HL-60 (cell line): ENCODE data around the gene ARL4D.

Source experiments
- DNase-seq, 2 experiments: peaks; one replicate each; pipeline ENCODE4 v3.0.0-alpha.2; 2010 to 2020; ENCODE audit warnings: low read depth in 1 of 2, low spot score in 1 of 2
- H3K27ac ChIP-seq: fragments of 250-450 bp; sonication (Bioruptor Pico); replicated peaks from 2 replicates; pipeline ENCODE4 v1.5.1; 2020; ENCODE audit warnings: mild to moderate bottlenecking, moderate library complexity
- H3K27me3 ChIP-seq: fragments of 250-450 bp; sonication (Bioruptor Pico); 2 replicates; pipeline ENCODE4 v1.5.1; 2021; ENCODE audit warnings: mild to moderate bottlenecking, moderate library complexity; ENCODE audit not compliant: insufficient read depth, poor library complexity, severe bottlenecking
- H3K4me3 ChIP-seq: replicated peaks from 2 replicates; pipeline ENCODE4 v1.5.1; 2011; ENCODE audit warnings: mild to moderate bottlenecking, control low read depth, low read length; ENCODE audit not compliant: insufficient read depth
- GABPA ChIP-seq: IDR thresholded peaks from 2 replicates; pipeline ENCODE4 v1.6.1; 2012; ENCODE audit warnings: low read depth
- POLR2AphosphoS5 ChIP-seq: IDR thresholded peaks from 2 replicates; pipeline ENCODE4 v1.6.1; 2012; ENCODE audit warnings: low read depth
- REST ChIP-seq: IDR thresholded peaks from 2 replicates; pipeline ENCODE4 v1.6.1; 2012; ENCODE audit warnings: low read depth; ENCODE audit not compliant: insufficient replicate concordance
- SPI1 ChIP-seq: IDR thresholded peaks from 2 replicates; pipeline ENCODE4 v1.6.1; 2012; ENCODE audit warnings: low read depth, mild to moderate bottlenecking, borderline replicate concordance
- TF ChIP-seq, protein P1 (sequence below): IDR thresholded peaks from one replicate; pipeline ENCODE4 v1.5.1; 2011; ENCODE audit warnings: low read length, control low read depth, inconsistent platforms; ENCODE audit not compliant: insufficient read depth

Gene ARL4D

GRCh38 chr17:43399839-43400328 is 1.1 kb downstream of the ARL4D start:
- no peak overlapping the region for H3K27ac ChIP-seq
- no peak overlapping the region for H3K4me3 ChIP-seq
- no peak for DNase-seq
- TF ChIP-seq SPI1: no peak
- H3K27me3 ChIP-seq: no peaks in the 10 kb centered on the region

- H3K4me3 ChIP-seq: no peak overlapping the region
- DNase-seq: no peak
- TF ChIP-seq, protein P1, sequence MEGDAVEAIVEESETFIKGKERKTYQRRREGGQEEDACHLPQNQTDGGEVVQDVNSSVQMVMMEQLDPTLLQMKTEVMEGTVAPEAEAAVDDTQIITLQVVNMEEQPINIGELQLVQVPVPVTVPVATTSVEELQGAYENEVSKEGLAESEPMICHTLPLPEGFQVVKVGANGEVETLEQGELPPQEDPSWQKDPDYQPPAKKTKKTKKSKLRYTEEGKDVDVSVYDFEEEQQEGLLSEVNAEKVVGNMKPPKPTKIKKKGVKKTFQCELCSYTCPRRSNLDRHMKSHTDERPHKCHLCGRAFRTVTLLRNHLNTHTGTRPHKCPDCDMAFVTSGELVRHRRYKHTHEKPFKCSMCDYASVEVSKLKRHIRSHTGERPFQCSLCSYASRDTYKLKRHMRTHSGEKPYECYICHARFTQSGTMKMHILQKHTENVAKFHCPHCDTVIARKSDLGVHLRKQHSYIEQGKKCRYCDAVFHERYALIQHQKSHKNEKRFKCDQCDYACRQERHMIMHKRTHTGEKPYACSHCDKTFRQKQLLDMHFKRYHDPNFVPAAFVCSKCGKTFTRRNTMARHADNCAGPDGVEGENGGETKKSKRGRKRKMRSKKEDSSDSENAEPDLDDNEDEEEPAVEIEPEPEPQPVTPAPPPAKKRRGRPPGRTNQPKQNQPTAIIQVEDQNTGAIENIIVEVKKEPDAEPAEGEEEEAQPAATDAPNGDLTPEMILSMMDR: no peak
- TF ChIP-seq GABPA (no peak), SPI1 (no peak), POLR2AphosphoS5 (no peak), REST (no peak)
Observed at GRCh38 chr17:43400943-43401717, 2.3 kb downstream of the ARL4D start.

DNA sequence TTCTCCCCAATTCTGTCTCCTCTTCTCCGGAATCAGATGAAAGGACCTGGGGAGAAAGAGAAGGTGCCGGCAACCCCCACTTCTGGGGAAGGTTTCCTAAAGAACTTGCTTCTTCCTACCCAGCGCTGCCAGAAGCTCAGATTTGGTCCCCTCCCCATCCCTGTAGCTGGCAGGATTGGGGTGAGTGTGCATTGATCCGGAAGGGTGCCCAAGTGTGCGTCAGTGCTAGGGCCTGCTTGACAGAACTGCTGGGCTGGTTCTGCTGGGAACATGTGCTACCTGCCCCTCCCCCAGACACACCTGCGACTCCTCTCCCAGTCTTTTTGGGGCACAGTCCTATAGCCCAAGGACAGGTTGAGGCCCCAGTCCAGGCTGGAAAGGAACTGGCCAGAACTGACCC is 3.3 kb downstream of the ARL4D start:
- no peak for DNase-seq
- no peak overlapping the region for H3K4me3 ChIP-seq

More at GRCh38 chr17:43400943-43401717, 2.3 kb downstream of the ARL4D start:
- no peaks in the 10 kb centered on the region for H3K27me3 ChIP-seq
- H3K27ac ChIP-seq: no peak overlapping the region

More for the DNA sequence above, 3.3 kb downstream of the ARL4D start:
- Histone ChIP-seq H3K27ac (no peak overlapping the region), H3K27me3 (no peaks in the 10 kb centered on the region)
- TF ChIP-seq GABPA: no peak
- TF ChIP-seq, protein P1: no peak
- no peak for TF ChIP-seq SPI1
- TF ChIP-seq REST: no peak
- no peak for TF ChIP-seq POLR2AphosphoS5
